Vagina (tissue), 2 donors: ENCODE measurements around the gene BAG1. TPM values are rescaled to one million over a fixed set of nuclear protein-coding genes. Genes with fewer than 3 reads are reported as not detected.
A peak's percentile ranks its signal among the peaks of the same experiment; 100 is the strongest.

Source experiments
- DNase-seq, 2 donors: peaks; one replicate each; pipeline ENCODE4 v3.0.0-alpha.2; 2017; ENCODE audit errors: extremely low spot score in 2 of 2
- H3K27ac ChIP-seq: fragments of 200-600 bp; sonication (generic); one replicate; pipeline ENCODE4 v1.5.1; 2019
- H3K27me3 ChIP-seq: fragments of 200-600 bp; sonication (generic); one replicate; pipeline ENCODE4 v1.5.1; 2019
- H3K36me3 ChIP-seq, 2 donors: fragments of 200-600 bp; sonication (generic); one replicate each; pipeline ENCODE4 v1.5.1; 2017 to 2019
- H3K4me1 ChIP-seq: fragments of 200-600 bp; sonication (generic); one replicate; pipeline ENCODE4 v1.5.1; 2019
- H3K4me3 ChIP-seq, 2 donors: fragments of 200-600 bp; sonication (generic); 1 replicate in 1 of 2; 2 replicates in 1 of 2; pipeline ENCODE4 v1.5.1; 2016 to 2019
- H3K9me3 ChIP-seq: fragments of 200-600 bp; sonication (generic); one replicate; pipeline ENCODE4 v1.5.1; 2019
- CTCF ChIP-seq, 3 experiments: fragments of 450-650 bp in 2 of 3; fragments of 200-600 bp in 1 of 3; sonication (generic) in 1 of 3; IDR thresholded peaks; one replicate each; pipeline ENCODE4 v1.5.1; 2017 to 2019; ENCODE audit warnings: antibody characterized with exemption in 3 of 3, mild to moderate bottlenecking in 2 of 3, moderate library complexity in 2 of 3
- POLR2A ChIP-seq, 2 donors: fragments of 450-650 bp; IDR thresholded peaks; one replicate each; pipeline ENCODE4 v1.6.1; 2017; ENCODE audit warnings: antibody characterized with exemption in 2 of 2, mild to moderate bottlenecking in 2 of 2, moderate library complexity in 2 of 2
- POLR2AphosphoS5 ChIP-seq, 2 donors: sonication (generic); formaldehyde crosslinking; IDR thresholded peaks; one replicate each; pipeline ENCODE4 v1.9.0; 2017; ENCODE audit warnings: antibody characterized with exemption in 2 of 2, mild to moderate bottlenecking in 2 of 2, low read depth in 1 of 2; ENCODE audit not compliant: insufficient read depth in 1 of 2
- intact Hi-C: fragments of 100-400 bp; cut with DNase I; formaldehyde crosslinking; loops from one replicate; pipeline ENCODE4 v1.15.1; 2023
- total RNA-seq: library from RNA; depleted of rRNA; stranded (reverse); fragments of >200 nt; gene quantifications from one replicate; pipeline ENCODE4 v1.2.3, GENCODE V29; 2016

Gene BAG1
- total RNA-seq, 1 donor from 2014 or later, result 127 TPM

GRCh38 chr9:33222031-33222430 is 42.5 kb downstream of the BAG1 start:
- Histone ChIP-seq H3K9me3 (no peaks in the 10 kb centered on the region), H3K4me1 (peaks cover 19% of the 10 kb centered on the region), H3K27ac (no peak overlapping the region), H3K4me3 (no peak overlapping the region), H3K36me3 (no peaks in the 10 kb centered on the region), H3K27me3 (no peaks in the 10 kb centered on the region)
- DNase-seq, result no peak
- no peak for TF ChIP-seq CTCF (IDR thresholded peaks at IDR 0.05)
- TF ChIP-seq POLR2AphosphoS5 (IDR thresholded peaks at IDR 0.05; ENCODE audit: insufficient read depth in 1 of 2, low read depth in 1 of 2), result no peak
- TF ChIP-seq POLR2A (IDR thresholded peaks at IDR 0.05), result no peak
- intact Hi-C loops, result no loop called here

GRCh38 chr9:33221568-33221884 is 43.0 kb downstream of the BAG1 start:
- TF ChIP-seq CTCF (IDR thresholded peaks at IDR 0.05), result no peak
- no peak for TF ChIP-seq POLR2A (IDR thresholded peaks at IDR 0.05)
- no peak for TF ChIP-seq POLR2AphosphoS5 (IDR thresholded peaks at IDR 0.05; ENCODE audit: insufficient read depth in 1 of 2, low read depth in 1 of 2)
- H3K4me1 ChIP-seq, result peaks cover 14% of the 10 kb centered on the region
- DNase-seq, result no peak
- H3K4me3 ChIP-seq, result no peak overlapping the region
- no peaks in the 10 kb centered on the region for H3K36me3 ChIP-seq
- no peak overlapping the region for H3K27ac ChIP-seq
- intact Hi-C loops, result no loop called here
- no peaks in the 10 kb centered on the region for H3K27me3 ChIP-seq
- no peaks in the 10 kb centered on the region for H3K9me3 ChIP-seq

GRCh38 chr9:33220681-33221567 is 43.6 kb downstream of the BAG1 start:
- intact Hi-C loops, result no loop called here
- no peak for DNase-seq
- TF ChIP-seq CTCF (IDR thresholded peaks at IDR 0.05) (no peak), POLR2A (IDR thresholded peaks at IDR 0.05) (no peak), POLR2AphosphoS5 (IDR thresholded peaks at IDR 0.05; ENCODE audit: insufficient read depth in 1 of 2, low read depth in 1 of 2) (no peak)
- Histone ChIP-seq H3K4me1 (peaks cover 9% of the 10 kb centered on the region), H3K36me3 (no peaks in the 10 kb centered on the region), H3K27ac (no peak overlapping the region), H3K27me3 (no peaks in the 10 kb centered on the region), H3K4me3 (no peak overlapping the region), H3K9me3 (no peaks in the 10 kb centered on the region)

GRCh38 chr9:33211695-33212393 is 52.7 kb downstream of the BAG1 start:
- H3K27ac ChIP-seq, result no peak overlapping the region
- no peaks in the 10 kb centered on the region for H3K9me3 ChIP-seq
- no peaks in the 10 kb centered on the region for H3K36me3 ChIP-seq
- H3K27me3 ChIP-seq, result no peaks in the 10 kb centered on the region
- TF ChIP-seq POLR2AphosphoS5 (IDR thresholded peaks at IDR 0.05; ENCODE audit: insufficient read depth in 1 of 2, low read depth in 1 of 2), result peak in 1 of 2 donors; percentile 60
- TF ChIP-seq POLR2A (IDR thresholded peaks at IDR 0.05), result no peak
- no peak overlapping the region for H3K4me3 ChIP-seq
- intact Hi-C loops, result no loop called here
- no peak for DNase-seq
- H3K4me1 ChIP-seq, result peaks cover 12% of the 10 kb centered on the region

- intact Hi-C loops, result no loop called here
- Histone ChIP-seq H3K27ac (no peak overlapping the region), H3K9me3 (no peaks in the 10 kb centered on the region), H3K4me1 (peaks cover 12% of the 10 kb centered on the region), H3K4me3 (no peak overlapping the region), H3K27me3 (no peaks in the 10 kb centered on the region), H3K36me3 (no peaks in the 10 kb centered on the region)
- TF ChIP-seq POLR2AphosphoS5 (IDR thresholded peaks at IDR 0.05; ENCODE audit: insufficient read depth in 1 of 2, low read depth in 1 of 2), result no peak
- no peak for TF ChIP-seq CTCF (IDR thresholded peaks at IDR 0.05)
- no peak for TF ChIP-seq POLR2A (IDR thresholded peaks at IDR 0.05)
- no peak for DNase-seq
Observed at GRCh38 chr9:33210006-33210715, 54.3 kb downstream of the BAG1 start.
